Neural cell (in vitro differentiated cells): ENCODE results near the gene BLM. TPM values are rescaled to one million over a fixed set of nuclear protein-coding genes. Genes with fewer than 3 reads are reported as not detected.

Experiments used
- H2AFZ ChIP-seq: fragments of 200-600, 300-800 bp; sonication (generic), shearing (Covaris generic); 2 replicates; pipeline ENCODE4 v1.6.0; 2014; ENCODE audit warnings: low read depth, mild to moderate bottlenecking, antibody characterized with exemption, low read length, moderate library complexity
- H3F3A ChIP-seq: fragments of 200-600 bp; shearing (Covaris generic); 2 replicates; pipeline ENCODE4 v1.6.1; 2016; ENCODE audit warnings: mild to moderate bottlenecking, moderate library complexity, mixed read lengths, antibody characterized with exemption, low read length; ENCODE audit not compliant: insufficient read depth, poor library complexity, severe bottlenecking
- H3K27ac ChIP-seq: fragments of 200-600, 300-800 bp; sonication (generic), shearing (Covaris generic); 2 replicates; pipeline ENCODE4 v1.5.1; 2014; ENCODE audit warnings: mild to moderate bottlenecking, low read length, moderate library complexity
- H3K27me3 ChIP-seq: fragments of 300-800, 200-600 bp; sonication (generic), shearing (Covaris generic); 2 replicates; pipeline ENCODE4 v1.6.0; 2014; ENCODE audit warnings: mild to moderate bottlenecking, low read depth, low read length, moderate library complexity; ENCODE audit not compliant: insufficient read depth
- H3K36me3 ChIP-seq: fragments of 300-800, 200-600 bp; sonication (generic), shearing (Covaris generic); 2 replicates; pipeline ENCODE4 v1.5.1; 2014; ENCODE audit warnings: mild to moderate bottlenecking, antibody characterized with exemption, low read length, moderate library complexity; ENCODE audit not compliant: insufficient read depth
- H3K4me2 ChIP-seq: fragments of 300-800, 200-600 bp; sonication (generic), shearing (Covaris generic); 2 replicates; pipeline ENCODE4 v1.6.0; 2014; ENCODE audit warnings: mild to moderate bottlenecking, low read length
- H3K4me3 ChIP-seq: fragments of 300-800, 200-600 bp; sonication (generic), shearing (Covaris generic); 2 replicates; pipeline ENCODE4 v1.5.1; 2014; ENCODE audit warnings: mild to moderate bottlenecking, low read length, moderate library complexity
- H3K79me2 ChIP-seq: fragments of 200-600 bp; shearing (Covaris generic); replicated peaks from 2 replicates; pipeline ENCODE4 v1.6.0; 2014; ENCODE audit warnings: mild to moderate bottlenecking, low read length, moderate library complexity; ENCODE audit not compliant: insufficient read depth
- H3K9ac ChIP-seq: fragments of 300-800, 200-600 bp; sonication (generic), shearing (Covaris generic); 2 replicates; pipeline ENCODE4 v1.6.1; 2016; ENCODE audit warnings: mild to moderate bottlenecking, low read length, mixed read lengths
- H3K9me2 ChIP-seq: fragments of 200-600 bp; shearing (Covaris generic); 2 replicates; pipeline ENCODE4 v1.6.1; 2016; ENCODE audit warnings: mild to moderate bottlenecking, low read length, mixed read lengths; ENCODE audit not compliant: insufficient read depth
- H3K9me3 ChIP-seq: fragments of 200-600, 300-800 bp; sonication (generic), shearing (Covaris generic); 2 replicates; pipeline ENCODE4 v1.6.1; 2016; ENCODE audit warnings: mild to moderate bottlenecking, mixed run types, low read length, moderate library complexity, mixed read lengths
- H4K20me1 ChIP-seq: fragments of 200-600 bp; shearing (Covaris generic); 2 replicates; pipeline ENCODE4 v1.6.1; 2016; ENCODE audit warnings: mild to moderate bottlenecking, mixed run types; ENCODE audit not compliant: insufficient read depth
- CTCF ChIP-seq: fragments of 450-650 bp; IDR thresholded peaks from 2 replicates; pipeline ENCODE4 v1.5.1; 2014; ENCODE audit warnings: antibody characterized with exemption, mild to moderate bottlenecking, moderate library complexity; ENCODE audit not compliant: poor library complexity, severe bottlenecking
- EP300 ChIP-seq: fragments of 450-650 bp; conservative IDR thresholded peaks from 2 replicates; pipeline ENCODE4 v1.6.1; 2014; ENCODE audit warnings: antibody characterized with exemption, mild to moderate bottlenecking, moderate library complexity; ENCODE audit not compliant: poor library complexity, severe bottlenecking
- EZH2 ChIP-seq: fragments of 200-600, 300-800 bp; shearing (Covaris generic), sonication (generic); IDR thresholded peaks from 2 replicates; pipeline ENCODE4 v1.6.1; 2014; ENCODE audit warnings: antibody characterized with exemption, low read length, borderline replicate concordance, mild to moderate bottlenecking; ENCODE audit not compliant: insufficient read depth, poor library complexity, severe bottlenecking
- MXI1 ChIP-seq: fragments of 450-650 bp; conservative IDR thresholded peaks from 2 replicates; pipeline ENCODE4 v1.6.1; 2014; ENCODE audit warnings: antibody characterized with exemption, mild to moderate bottlenecking; ENCODE audit not compliant: poor library complexity, severe bottlenecking
- POLR2AphosphoS5 ChIP-seq: IDR thresholded peaks from 2 replicates; pipeline ENCODE4 v1.6.1; 2012
- RAD21 ChIP-seq: fragments of 450-650 bp; conservative IDR thresholded peaks from 2 replicates; pipeline ENCODE4 v1.6.1; 2014; ENCODE audit warnings: antibody characterized with exemption, mild to moderate bottlenecking, moderate library complexity
- REST ChIP-seq: IDR thresholded peaks from 2 replicates; pipeline ENCODE4 v1.6.1; 2012; ENCODE audit warnings: borderline replicate concordance
- SMC3 ChIP-seq: fragments of 450-650 bp; conservative IDR thresholded peaks from 2 replicates; pipeline ENCODE4 v1.6.1; 2014; ENCODE audit warnings: antibody characterized with exemption, mild to moderate bottlenecking, moderate library complexity; ENCODE audit not compliant: poor library complexity
- TAF1 ChIP-seq: IDR thresholded peaks from 2 replicates; pipeline ENCODE4 v1.6.1; 2012; ENCODE audit warnings: low read depth
- polyA plus RNA-seq: library from polyadenylated mRNA; depleted of rRNA; stranded (reverse); fragments of >200 nt; gene quantifications from 2 replicates; pipeline ENCODE4 v1.2.3, GENCODE V29; 2014

BLM gene
- polyA plus RNA-seq, 1 donor from 2014 or later: 4.5 TPM

GRCh38 chr15:90773485-90773884 lies 56.3 kb downstream of the BLM start:
- Histone ChIP-seq H4K20me1 (no peaks in the 10 kb centered on the region), H3K9me3 (no peaks in the 10 kb centered on the region), H3K79me2 (no peaks in the 10 kb centered on the region), H3K36me3 (no peaks in the 10 kb centered on the region), H2AFZ (no peak overlapping the region), H3F3A (no peaks in the 10 kb centered on the region), H3K27ac (no peak overlapping the region), H3K4me3 (no peak overlapping the region), H3K27me3 (no peaks in the 10 kb centered on the region), H3K9ac (no peak overlapping the region), H3K9me2 (no peaks in the 10 kb centered on the region), H3K4me2 (no peak overlapping the region)
- TF ChIP-seq CTCF (no peak), TAF1 (no peak), EP300 (no peak), REST (no peak), SMC3 (no peak)

- Histone ChIP-seq H2AFZ (no peak overlapping the region), H3K79me2 (no peaks in the 10 kb centered on the region), H3K9me2 (no peaks in the 10 kb centered on the region), H3K27ac (no peak overlapping the region), H3K9me3 (no peaks in the 10 kb centered on the region), H3K4me2 (no peak overlapping the region), H3K4me3 (no peak overlapping the region), H3K27me3 (no peaks in the 10 kb centered on the region), H4K20me1 (no peaks in the 10 kb centered on the region), H3F3A (no peaks in the 10 kb centered on the region), H3K36me3 (no peaks in the 10 kb centered on the region), H3K9ac (no peak overlapping the region)
- TF ChIP-seq TAF1 (no peak), EZH2 (no peak), CTCF (no peak), SMC3 (no peak), RAD21 (no peak), POLR2AphosphoS5 (no peak), EP300 (no peak), MXI1 (no peak), REST (no peak)
These were observed 57.8 kb downstream of the BLM start for GRCh38 chr15:90774731-90775514.
